HepG2 (cell line): ENCODE data around the gene MAP1LC3A. TPM values are rescaled to one million over a fixed set of nuclear protein-coding genes. Genes with fewer than 3 reads are reported as not detected.

Experiments
- ARNTL ChIP-seq: sonication (generic); formaldehyde crosslinking; IDR thresholded peaks from 2 replicates; pipeline ENCODE4 v1.4.0; 2020; ENCODE audit warnings: mild to moderate bottlenecking, missing genetic modification reagents
- CREB1 ChIP-seq, 2 experiments: fragments of 450-650 bp in 1 of 2; IDR thresholded peaks; 2 replicates each; pipeline ENCODE4 v1.6.1; 2016 to 2017; ENCODE audit warnings: control low read depth in 1 of 2, mild to moderate bottlenecking in 1 of 2, missing compliant biosample characterization in 1 of 2, missing genetic modification characterization in 1 of 2
- ERF ChIP-seq: IDR thresholded peaks from 2 replicates; pipeline ENCODE4 v1.6.1; 2018; ENCODE audit warnings: missing biosample characterization, missing genetic modification reagents
- KAT2B ChIP-seq: fragments of 150-350 bp; IDR thresholded peaks from 2 replicates; pipeline ENCODE4 v1.6.1; 2014; ENCODE audit warnings: low read depth, low read length, borderline replicate concordance
- KDM6A ChIP-seq: IDR thresholded peaks from 2 replicates; pipeline ENCODE4 v1.6.1; 2016; ENCODE audit warnings: low read depth
- RFX5 ChIP-seq: IDR thresholded peaks from 2 replicates; pipeline ENCODE4 v1.6.1; 2011; ENCODE audit warnings: low read depth, low read length, improper control_type of control experiment
- SAFB2 ChIP-seq: sonication (generic); formaldehyde crosslinking; IDR thresholded peaks from 2 replicates; pipeline ENCODE4 v1.5.1; 2020; ENCODE audit warnings: missing genetic modification reagents, low read depth, mild to moderate bottlenecking, borderline replicate concordance
- SSRP1 ChIP-seq: IDR thresholded peaks from 2 replicates; pipeline ENCODE4 v1.6.1; 2016; ENCODE audit warnings: control low read depth
- ZBTB40 ChIP-seq, 2 experiments: fragments of 450-650 bp in 1 of 2; sonication (generic) in 1 of 2; formaldehyde crosslinking in 1 of 2; IDR thresholded peaks; 2 replicates each; pipeline versions ENCODE4 v1.6.1 to v1.8.0; 2016 to 2022; ENCODE audit warnings: antibody characterized with exemption in 1 of 2, mild to moderate bottlenecking in 1 of 2, missing genetic modification reagents in 1 of 2
- ZFAT ChIP-seq: sonication (generic); formaldehyde crosslinking; conservative IDR thresholded peaks from 2 replicates; pipeline ENCODE4 v1.8.1; 2023; ENCODE audit warnings: missing genetic modification reagents, inconsistent platforms
- ZNF180 ChIP-seq: sonication (generic); formaldehyde crosslinking; IDR thresholded peaks from 2 replicates; pipeline ENCODE4 v1.4.0; 2020; ENCODE audit warnings: low read depth, missing genetic modification reagents, borderline replicate concordance
- ZNF460 ChIP-seq: sonication (generic); formaldehyde crosslinking; IDR thresholded peaks from 2 replicates; pipeline ENCODE4 v1.5.1; 2020; ENCODE audit warnings: missing genetic modification reagents, mild to moderate bottlenecking, borderline replicate concordance
- ZNF512B ChIP-seq: sonication (generic); formaldehyde crosslinking; IDR thresholded peaks from 2 replicates; pipeline ENCODE4 v1.5.1; 2020; ENCODE audit warnings: missing genetic modification reagents, mild to moderate bottlenecking, borderline replicate concordance
- ZNF607 ChIP-seq: sonication (generic); formaldehyde crosslinking; IDR thresholded peaks from 2 replicates; pipeline ENCODE4 v1.5.1; 2020; ENCODE audit warnings: missing genetic modification reagents, mild to moderate bottlenecking, borderline replicate concordance
- ZNF691 ChIP-seq: sonication (generic); formaldehyde crosslinking; IDR thresholded peaks from 2 replicates; pipeline ENCODE4 v1.4.0; 2020; ENCODE audit warnings: missing genetic modification reagents, low read depth, mild to moderate bottlenecking, borderline replicate concordance
- ZNF720 ChIP-seq: sonication (generic); formaldehyde crosslinking; IDR thresholded peaks from 2 replicates; pipeline ENCODE4 v1.4.0; 2020; ENCODE audit warnings: missing genetic modification reagents
- polyA plus RNA-seq, 8 experiments: library from polyadenylated mRNA; depleted of rRNA in 3 of 8; stranded (reverse) in 7 of 8; unstranded in 1 of 8; fragments of >200 nt; fragmentation: Illumina TruSeq in 4 of 8; extraction: Trizol in 4 of 8; gene quantifications; 2 replicates each; pipeline versions ENCODE4 v1.2.1 to v1.2.3, GENCODE V29; 2011 to 2016; ENCODE audit warnings: low read depth in 4 of 8, missing spikeins in 1 of 8, mixed read lengths in 1 of 8; ENCODE audit not compliant: insufficient read depth in 1 of 8
- total RNA-seq, 5 experiments: library from RNA; depleted of rRNA; stranded (reverse); fragments of >200 nt; fragmentation: Illumina TruSeq; extraction: Trizol; gene quantifications; 2 replicates each; pipeline ENCODE4 v1.2.3, GENCODE V29; 2016; ENCODE audit warnings: low read depth in 1 of 5

MAP1LC3A gene
- total and polyA plus RNA-seq, 2 of the 13 experiments (the other 11 are each of a cell fraction or from before 2014, with no cell fraction given): not detected

GRCh38 chr20:34525709-34526416 is 32.7 kb upstream of the MAP1LC3A start (continued):
- TF ChIP-seq ZBTB40 (IDR thresholded peaks at IDR 0.05) (no peak), ZBTB40 (CRISPR knock-in tag; IDR thresholded peaks at IDR 0.05) (peak; percentile 20; the same call in 1 of the 2 replicates), ZNF691 (CRISPR knock-in tag) (peak; percentile 90; the same call in 1 of the 2 replicates), ZNF607 (peak; percentile 94; the same call in 1 of the 2 replicates), SAFB2 (CRISPR knock-in tag) (no peak), KAT2B (no peak), CREB1 (IDR thresholded peaks at IDR 0.05) (peak; percentile 60), CREB1 (CRISPR knock-in tag; IDR thresholded peaks at IDR 0.05) (peak; percentile 88), ZNF720 (CRISPR knock-in tag) (no peak), KDM6A (CRISPR knock-in tag) (peak; percentile 65), ZFAT (CRISPR knock-in tag) (no peak), ZNF460 (CRISPR knock-in tag) (peak; percentile 37; the same call in 1 of the 2 replicates), ZNF512B (CRISPR knock-in tag) (no peak), RFX5 (peak; percentile 82), ARNTL (peak; percentile 77), SSRP1 (CRISPR knock-in tag) (no peak; the same call in 1 of the 2 replicates), ERF (CRISPR knock-in tag) (peak; percentile 97), ZNF180 (CRISPR knock-in tag) (no peak)
